OCI-LY7 (cell line): Measurements from ENCODE around the gene DIAPH1.

Experiments used
- EZH2phosphoT487 ChIP-seq: fragments of 200-600 bp; sonication (generic); IDR thresholded peaks from 2 replicates; pipeline ENCODE4 v1.6.1; 2018; ENCODE audit warnings: low read depth, borderline replicate concordance, mild to moderate bottlenecking, mixed run types, antibody characterized with exemption, low read length, moderate library complexity, mixed read lengths
- TF ChIP-seq, protein P1 (sequence below): fragments of 200-600 bp; sonication (generic); conservative IDR thresholded peaks from 2 replicates; pipeline ENCODE4 v1.5.1; 2014; ENCODE audit warnings: mild to moderate bottlenecking, antibody characterized with exemption, low read length, moderate library complexity, mixed read lengths

DNA sequence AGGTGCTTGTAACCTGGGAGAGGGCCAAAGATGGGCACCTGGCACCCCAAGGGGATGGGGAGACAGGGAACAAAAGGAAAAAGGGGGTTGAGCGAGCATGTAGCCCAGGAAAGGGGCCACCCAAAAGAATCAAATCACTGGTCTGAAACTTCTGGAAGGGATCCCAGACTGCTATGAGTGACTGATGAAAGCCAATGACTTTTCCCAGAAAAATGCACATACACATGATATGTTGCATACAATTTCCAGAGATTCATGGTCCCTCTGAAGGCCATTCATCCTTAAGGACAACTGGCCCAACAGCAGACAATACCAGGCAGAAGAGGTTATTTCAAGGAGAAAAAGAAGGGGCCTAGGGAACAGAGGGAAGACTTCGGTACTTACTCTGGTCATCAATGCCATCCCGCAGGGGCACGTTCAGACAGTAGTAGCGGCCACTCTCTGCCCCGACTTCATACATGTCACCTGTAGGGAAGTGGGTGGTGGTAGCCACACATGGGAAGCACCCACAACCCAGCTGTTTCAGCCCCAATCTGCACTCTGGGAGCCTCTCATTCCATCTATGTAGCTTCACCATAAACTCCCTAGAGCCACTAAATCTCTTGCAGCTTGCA, 9.5 kb upstream of the DIAPH1 start:
- TF ChIP-seq, protein P1, sequence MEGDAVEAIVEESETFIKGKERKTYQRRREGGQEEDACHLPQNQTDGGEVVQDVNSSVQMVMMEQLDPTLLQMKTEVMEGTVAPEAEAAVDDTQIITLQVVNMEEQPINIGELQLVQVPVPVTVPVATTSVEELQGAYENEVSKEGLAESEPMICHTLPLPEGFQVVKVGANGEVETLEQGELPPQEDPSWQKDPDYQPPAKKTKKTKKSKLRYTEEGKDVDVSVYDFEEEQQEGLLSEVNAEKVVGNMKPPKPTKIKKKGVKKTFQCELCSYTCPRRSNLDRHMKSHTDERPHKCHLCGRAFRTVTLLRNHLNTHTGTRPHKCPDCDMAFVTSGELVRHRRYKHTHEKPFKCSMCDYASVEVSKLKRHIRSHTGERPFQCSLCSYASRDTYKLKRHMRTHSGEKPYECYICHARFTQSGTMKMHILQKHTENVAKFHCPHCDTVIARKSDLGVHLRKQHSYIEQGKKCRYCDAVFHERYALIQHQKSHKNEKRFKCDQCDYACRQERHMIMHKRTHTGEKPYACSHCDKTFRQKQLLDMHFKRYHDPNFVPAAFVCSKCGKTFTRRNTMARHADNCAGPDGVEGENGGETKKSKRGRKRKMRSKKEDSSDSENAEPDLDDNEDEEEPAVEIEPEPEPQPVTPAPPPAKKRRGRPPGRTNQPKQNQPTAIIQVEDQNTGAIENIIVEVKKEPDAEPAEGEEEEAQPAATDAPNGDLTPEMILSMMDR, result no peak
- no peak for TF ChIP-seq EZH2phosphoT487
